Measurements from ENCODE around the gene EPB41L4B.

Gene EPB41L4B

DNA sequence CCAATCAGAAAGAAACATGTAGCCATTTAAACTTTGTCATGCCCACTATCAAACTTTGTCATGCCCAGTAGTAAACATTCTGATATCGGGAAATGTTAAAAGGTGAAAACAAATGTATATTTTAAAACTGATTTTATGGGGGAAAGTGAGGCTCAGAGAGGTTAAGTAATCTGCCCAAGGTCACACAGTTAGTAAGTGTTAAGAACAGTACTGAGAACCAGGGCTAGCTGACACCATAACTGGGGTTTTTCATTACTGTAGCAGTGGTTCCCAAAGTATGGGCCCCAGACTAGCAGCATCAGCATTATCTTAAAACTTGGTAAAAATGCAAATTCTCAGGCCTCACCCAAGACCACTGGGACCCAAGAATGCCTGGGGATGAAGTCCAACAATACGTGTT is 143.9 kb downstream of the EPB41L4B start:
- no peak overlapping the region for H3K4me2 ChIP-seq (ENCODE audit: low read length)
- no peaks in the 10 kb centered on the region for H3K36me3 ChIP-seq (ENCODE audit: insufficient read depth, low read length)
- H3K4me1 ChIP-seq (ENCODE audit: insufficient read depth, low read length, severe bottlenecking), result no peaks in the 10 kb centered on the region
- H4K20me1 ChIP-seq (ENCODE audit: insufficient read depth, low read length), result no peaks in the 10 kb centered on the region
- no peaks in the 10 kb centered on the region for H3K79me2 ChIP-seq (ENCODE audit: insufficient read depth, low read length)
- H3K27me3 ChIP-seq (ENCODE audit: insufficient read depth, low read length), result no peaks in the 10 kb centered on the region; the same call in 1 of the 2 replicates
- no peaks in the 10 kb centered on the region for H3F3A ChIP-seq (ENCODE audit: insufficient read depth, low read length)
- H3K9ac ChIP-seq (ENCODE audit: low read length), result no peak overlapping the region
- H3K9me2 ChIP-seq (ENCODE audit: low read depth, low read length), result no peaks in the 10 kb centered on the region
- no peak overlapping the region for H3K27ac ChIP-seq (ENCODE audit: low read depth, low read length, poor library complexity, severe bottlenecking)
- no peak overlapping the region for H3K4me3 ChIP-seq (ENCODE audit: low read depth, low read length, poor library complexity, severe bottlenecking)
- no peaks in the 10 kb centered on the region for H3K9me3 ChIP-seq (ENCODE audit: low read length)
- TF ChIP-seq EZH2 (IDR thresholded peaks at IDR 0.05; ENCODE audit: borderline replicate concordance, low read length), result no peak
- TF ChIP-seq, protein P1, sequence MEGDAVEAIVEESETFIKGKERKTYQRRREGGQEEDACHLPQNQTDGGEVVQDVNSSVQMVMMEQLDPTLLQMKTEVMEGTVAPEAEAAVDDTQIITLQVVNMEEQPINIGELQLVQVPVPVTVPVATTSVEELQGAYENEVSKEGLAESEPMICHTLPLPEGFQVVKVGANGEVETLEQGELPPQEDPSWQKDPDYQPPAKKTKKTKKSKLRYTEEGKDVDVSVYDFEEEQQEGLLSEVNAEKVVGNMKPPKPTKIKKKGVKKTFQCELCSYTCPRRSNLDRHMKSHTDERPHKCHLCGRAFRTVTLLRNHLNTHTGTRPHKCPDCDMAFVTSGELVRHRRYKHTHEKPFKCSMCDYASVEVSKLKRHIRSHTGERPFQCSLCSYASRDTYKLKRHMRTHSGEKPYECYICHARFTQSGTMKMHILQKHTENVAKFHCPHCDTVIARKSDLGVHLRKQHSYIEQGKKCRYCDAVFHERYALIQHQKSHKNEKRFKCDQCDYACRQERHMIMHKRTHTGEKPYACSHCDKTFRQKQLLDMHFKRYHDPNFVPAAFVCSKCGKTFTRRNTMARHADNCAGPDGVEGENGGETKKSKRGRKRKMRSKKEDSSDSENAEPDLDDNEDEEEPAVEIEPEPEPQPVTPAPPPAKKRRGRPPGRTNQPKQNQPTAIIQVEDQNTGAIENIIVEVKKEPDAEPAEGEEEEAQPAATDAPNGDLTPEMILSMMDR (IDR thresholded peaks at IDR 0.05; ENCODE audit: low read length), result no peak
- H2AFZ ChIP-seq (ENCODE audit: low read length), result no peak overlapping the region

DNA sequence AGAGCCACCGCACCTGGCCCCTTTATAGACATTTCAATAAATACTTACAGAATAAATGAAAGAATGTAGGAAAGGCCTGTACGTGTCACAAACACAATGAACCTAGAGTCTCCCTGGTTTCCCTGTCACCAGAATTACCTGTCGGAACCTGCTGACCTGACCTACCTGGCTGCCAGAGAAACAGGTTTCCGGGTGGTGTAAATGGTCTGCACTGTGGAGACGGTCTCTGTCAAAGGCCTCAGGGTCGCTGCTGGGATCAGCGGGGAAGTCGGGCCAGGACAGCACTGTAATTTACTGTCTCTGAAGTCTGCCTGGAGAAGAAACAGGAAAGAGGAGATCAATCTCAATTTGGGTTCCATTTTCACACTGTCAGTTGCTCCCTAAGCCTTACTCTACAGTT is 144.5 kb downstream of the EPB41L4B start:
- no peaks in the 10 kb centered on the region for H3K36me3 ChIP-seq (ENCODE audit: insufficient read depth, low read length)
- no peaks in the 10 kb centered on the region for H4K20me1 ChIP-seq (ENCODE audit: insufficient read depth, low read length)
- H2AFZ ChIP-seq (ENCODE audit: low read length), result no peak overlapping the region
- no peak overlapping the region for H3K4me2 ChIP-seq (ENCODE audit: low read length)
- no peaks in the 10 kb centered on the region for H3K4me1 ChIP-seq (ENCODE audit: insufficient read depth, low read length, severe bottlenecking)
- no peaks in the 10 kb centered on the region for H3F3A ChIP-seq (ENCODE audit: insufficient read depth, low read length)
- H3K27me3 ChIP-seq (ENCODE audit: insufficient read depth, low read length), result no peaks in the 10 kb centered on the region; the same call in 1 of the 2 replicates
- no peaks in the 10 kb centered on the region for H3K79me2 ChIP-seq (ENCODE audit: insufficient read depth, low read length)
- H3K9me3 ChIP-seq (ENCODE audit: low read length), result no peaks in the 10 kb centered on the region
- H3K9me2 ChIP-seq (ENCODE audit: low read depth, low read length), result no peaks in the 10 kb centered on the region
- H3K9ac ChIP-seq (ENCODE audit: low read length), result no peak overlapping the region
- no peak overlapping the region for H3K27ac ChIP-seq (ENCODE audit: low read depth, low read length, poor library complexity, severe bottlenecking)
- TF ChIP-seq EZH2 (IDR thresholded peaks at IDR 0.05; ENCODE audit: borderline replicate concordance, low read length), result no peak
- TF ChIP-seq, protein P1 (IDR thresholded peaks at IDR 0.05; ENCODE audit: low read length), result no peak
- no peak overlapping the region for H3K4me3 ChIP-seq (ENCODE audit: low read depth, low read length, poor library complexity, severe bottlenecking)

DNA sequence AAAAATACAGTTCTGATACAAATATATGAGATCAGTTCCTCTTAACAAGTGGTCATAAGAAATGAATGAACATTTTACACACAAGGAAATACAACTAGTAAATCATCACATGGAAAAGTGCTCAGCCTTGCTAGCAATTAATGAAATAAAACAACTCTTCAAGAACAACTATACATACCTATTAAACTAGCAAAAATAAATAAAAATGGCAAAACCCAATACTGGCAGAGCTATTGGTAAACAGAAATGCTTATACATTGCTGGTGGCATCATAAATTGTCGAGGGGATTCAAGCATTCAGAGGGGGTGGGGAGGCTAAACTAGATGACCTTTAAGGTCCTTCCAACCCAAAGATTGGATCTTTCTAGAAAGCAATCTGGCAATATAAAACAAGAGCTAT is 147.9 kb downstream of the EPB41L4B start:
- Histone ChIP-seq H3K9me2 (ENCODE audit: low read depth, low read length) (no peaks in the 10 kb centered on the region), H3K36me3 (ENCODE audit: insufficient read depth, low read length) (no peaks in the 10 kb centered on the region), H3K27me3 (ENCODE audit: insufficient read depth, low read length) (no peaks in the 10 kb centered on the region; the same call in 1 of the 2 replicates), H3K27ac (ENCODE audit: low read depth, low read length, poor library complexity, severe bottlenecking) (no peak overlapping the region), H3K4me1 (ENCODE audit: insufficient read depth, low read length, severe bottlenecking) (no peaks in the 10 kb centered on the region), H3K4me2 (ENCODE audit: low read length) (no peak overlapping the region), H3K9ac (ENCODE audit: low read length) (no peak overlapping the region), H3K79me2 (ENCODE audit: insufficient read depth, low read length) (no peaks in the 10 kb centered on the region), H3K4me3 (ENCODE audit: low read depth, low read length, poor library complexity, severe bottlenecking) (no peak overlapping the region), H4K20me1 (ENCODE audit: insufficient read depth, low read length) (no peaks in the 10 kb centered on the region), H3K9me3 (ENCODE audit: low read length) (no peaks in the 10 kb centered on the region), H2AFZ (ENCODE audit: low read length) (no peak overlapping the region), H3F3A (ENCODE audit: insufficient read depth, low read length) (no peaks in the 10 kb centered on the region)
- TF ChIP-seq, protein P1 (IDR thresholded peaks at IDR 0.05; ENCODE audit: low read length), result no peak
- TF ChIP-seq EZH2 (IDR thresholded peaks at IDR 0.05; ENCODE audit: borderline replicate concordance, low read length), result no peak

Measured in OCI-LY1 (cell line).